Osteocyte (in vitro differentiated cells): ENCODE measurements around the gene ZNF691. TPM values are rescaled to one million over a fixed set of nuclear protein-coding genes. Genes with fewer than 3 reads are reported as not detected.

Experiments
- DNase-seq: peaks from one replicate; pipeline ENCODE4 v3.0.0; 2021; ENCODE audit warnings: mixed read lengths; ENCODE audit not compliant: unreplicated experiment; ENCODE audit errors: extremely low spot score
- H3K27ac Mint-ChIP-seq: one replicate; pipeline ENCODE4 v1.8.0; 2021; ENCODE audit warnings: mild to moderate bottlenecking, mixed read lengths; ENCODE audit not compliant: unreplicated experiment
- H3K27me3 Mint-ChIP-seq: one replicate; pipeline ENCODE4 v1.8.0; 2021; ENCODE audit warnings: mixed read lengths; ENCODE audit not compliant: unreplicated experiment
- H3K36me3 Mint-ChIP-seq: one replicate; pipeline ENCODE4 v1.8.0; 2021; ENCODE audit warnings: mixed read lengths; ENCODE audit not compliant: unreplicated experiment
- H3K4me1 Mint-ChIP-seq: one replicate; pipeline ENCODE4 v1.8.0; 2021; ENCODE audit warnings: mixed read lengths; ENCODE audit not compliant: unreplicated experiment
- H3K4me3 Mint-ChIP-seq: one replicate; pipeline ENCODE4 v1.8.0; 2021; ENCODE audit warnings: mild to moderate bottlenecking, moderate library complexity, mixed read lengths; ENCODE audit not compliant: unreplicated experiment
- H3K9me3 Mint-ChIP-seq: one replicate; pipeline ENCODE4 v1.8.0; 2021; ENCODE audit warnings: mixed read lengths; ENCODE audit not compliant: unreplicated experiment
- CTCF ChIP-seq: fragments of 200-600 bp; sonication (generic); IDR thresholded peaks from 2 replicates; pipeline ENCODE4 v1.5.0; 2021; ENCODE audit warnings: antibody characterized with exemption, mild to moderate bottlenecking, moderate library complexity
- total RNA-seq: library from RNA; stranded (reverse); gene quantifications from 2 replicates; pipeline ENCODE4 v1.2.1, GENCODE V29; 2021

ZNF691 gene
- total RNA-seq, 1 donor from 2014 or later, result 10.7 TPM

GRCh38 chr1:42816585-42817439 lies 29.6 kb upstream of the ZNF691 start, which contains the start of the genes ERMAP and SVBP:
TSS of gene ERMAP (plus strand) at chr1:42817122. CDS start at chr1:42830449, 13,327 bp downstream.
TSS of gene SVBP (minus strand) at chr1:42817397. CDS start at chr1:42816544, 853 bp downstream.
- DNase-seq, result peak; percentile 98
- H3K36me3 Mint-ChIP-seq, result peaks cover 9% of the 10 kb centered on the region
- peaks cover 29% of the 10 kb centered on the region for H3K4me1 Mint-ChIP-seq
- H3K27me3 Mint-ChIP-seq, result no peaks in the 10 kb centered on the region
- no peaks in the 10 kb centered on the region for H3K9me3 Mint-ChIP-seq
- H3K4me3 Mint-ChIP-seq, result peak within 1 kb of the TSS; percentile 84
- peak within 1 kb of the TSS; percentile 88 for H3K27ac Mint-ChIP-seq
- TF ChIP-seq CTCF, result no peak

GRCh38 chr1:42817440-42817767 lies 29.0 kb upstream of the ZNF691 start:
- peaks cover 9% of the 10 kb centered on the region for H3K36me3 Mint-ChIP-seq
- H3K4me3 Mint-ChIP-seq, result peak overlapping the region; percentile 76
- TF ChIP-seq CTCF, result no peak
- no peaks in the 10 kb centered on the region for H3K9me3 Mint-ChIP-seq
- H3K27ac Mint-ChIP-seq, result peak overlapping the region; percentile 28
- peaks cover 32% of the 10 kb centered on the region for H3K4me1 Mint-ChIP-seq
- DNase-seq, result no peak
- H3K27me3 Mint-ChIP-seq, result no peaks in the 10 kb centered on the region

- no peaks in the 10 kb centered on the region for H3K27me3 Mint-ChIP-seq
- TF ChIP-seq CTCF, result no peak
Measured at GRCh38 chr1:42817976-42818375, 28.4 kb upstream of the ZNF691 start.

GRCh38 chr1:42820813-42821212 lies 25.6 kb upstream of the ZNF691 start:
- Mint-ChIP-seq H3K4me3 (no peak overlapping the region), H3K27me3 (no peaks in the 10 kb centered on the region), H3K9me3 (no peaks in the 10 kb centered on the region), H3K4me1 (peaks cover 39% of the 10 kb centered on the region), H3K36me3 (no peaks in the 10 kb centered on the region), H3K27ac (no peak overlapping the region)
- no peak for DNase-seq
- no peak for TF ChIP-seq CTCF

More at GRCh38 chr1:42817976-42818375, 28.4 kb upstream of the ZNF691 start:
- Mint-ChIP-seq H3K9me3 (no peaks in the 10 kb centered on the region), H3K4me1 (peaks cover 36% of the 10 kb centered on the region), H3K36me3 (peaks cover 7% of the 10 kb centered on the region), H3K27ac (no peak overlapping the region), H3K4me3 (no peak overlapping the region)
- DNase-seq, result no peak

GRCh38 chr1:42821690-42822089 lies 24.7 kb upstream of the ZNF691 start:
- Mint-ChIP-seq H3K4me1 (peaks cover 30% of the 10 kb centered on the region), H3K27me3 (no peaks in the 10 kb centered on the region), H3K9me3 (no peaks in the 10 kb centered on the region), H3K4me3 (no peak overlapping the region), H3K36me3 (no peaks in the 10 kb centered on the region), H3K27ac (no peak overlapping the region)
- no peak for DNase-seq
- TF ChIP-seq CTCF, result no peak
